SK-N-SH (cell line): ENCODE measurements around the gene JMJD1C. TPM values are rescaled to one million over a fixed set of nuclear protein-coding genes. Genes with fewer than 3 reads are reported as not detected.

Experiments used
- CHD2 ChIP-seq: fragments of 150-350 bp; IDR thresholded peaks from 2 replicates; pipeline ENCODE4 v1.6.1; 2018; ENCODE audit warnings: low read length; ENCODE audit not compliant: partially characterized antibody
- EP300 ChIP-seq, 2 experiments: IDR thresholded peaks; 2 replicates each; pipeline versions ENCODE4 v1.4.0 to v1.6.1; 2012; ENCODE audit warnings: borderline replicate concordance in 1 of 2, low read depth in 1 of 2, low read length in 1 of 2
- EZH2phosphoT487 ChIP-seq: fragments of 200-600 bp; sonication (generic); IDR thresholded peaks from 2 replicates; pipeline ENCODE4 v1.6.1; 2017; ENCODE audit warnings: low read depth, mixed run types, mild to moderate bottlenecking, antibody characterized with exemption, moderate library complexity, borderline replicate concordance
- FOSL2 ChIP-seq: IDR thresholded peaks from 2 replicates; pipeline ENCODE4 v1.4.0; 2012; ENCODE audit warnings: low read depth, mild to moderate bottlenecking, moderate library complexity, borderline replicate concordance
- GATA2 ChIP-seq: sonication (generic); formaldehyde crosslinking; IDR thresholded peaks from 2 replicates; pipeline ENCODE4 v1.5.0; 2020; ENCODE audit warnings: mild to moderate bottlenecking, missing genetic modification reagents
- MEF2A ChIP-seq: IDR thresholded peaks from 2 replicates; pipeline ENCODE4 v1.4.0; 2012; ENCODE audit warnings: low read depth, borderline replicate concordance
- NFIC ChIP-seq: IDR thresholded peaks from 2 replicates; pipeline ENCODE4 v1.4.0; 2012; ENCODE audit warnings: borderline replicate concordance
- NRF1 ChIP-seq: IDR thresholded peaks from 2 replicates; pipeline ENCODE4 v1.6.1; 2012; ENCODE audit warnings: low read depth, mild to moderate bottlenecking, low read length
- POLR2AphosphoS5 ChIP-seq: IDR thresholded peaks from 2 replicates; pipeline ENCODE4 v1.6.1; 2012; ENCODE audit warnings: low read depth, low read length
- RAD21 ChIP-seq: IDR thresholded peaks from 2 replicates; pipeline ENCODE4 v1.6.1; 2012; ENCODE audit warnings: mild to moderate bottlenecking, low read length
- REST ChIP-seq: IDR thresholded peaks from 2 replicates; pipeline ENCODE4 v1.6.1; 2012; ENCODE audit warnings: mild to moderate bottlenecking, low read depth, low read length, moderate library complexity
- TAF1 ChIP-seq: IDR thresholded peaks from 2 replicates; pipeline ENCODE4 v1.6.1; 2012; ENCODE audit warnings: low read depth, mild to moderate bottlenecking, low read length, moderate library complexity, borderline replicate concordance
- TCF12 ChIP-seq: IDR thresholded peaks from 2 replicates; pipeline ENCODE4 v1.4.0; 2012
- TEAD4 ChIP-seq: IDR thresholded peaks from 2 replicates; pipeline ENCODE4 v1.4.0; 2012; ENCODE audit warnings: mild to moderate bottlenecking, borderline replicate concordance; ENCODE audit not compliant: insufficient read depth
- polyA plus RNA-seq, 3 experiments: library from polyadenylated mRNA; depleted of rRNA; stranded (reverse); fragments of >200 nt; gene quantifications; 2 replicates each; pipeline ENCODE4 v1.2.3, GENCODE V29; 2012
- TF ChIP-seq, protein P1 (sequence below): IDR thresholded peaks from 2 replicates; pipeline ENCODE4 v1.4.0; 2012; ENCODE audit warnings: low read depth, borderline replicate concordance
- TF ChIP-seq, protein P2 (sequence below): fragments of 150-350 bp; IDR thresholded peaks from 2 replicates; pipeline ENCODE4 v1.6.1; 2017; ENCODE audit warnings: antibody characterized with exemption, low read length, low read depth, borderline replicate concordance
- TF ChIP-seq, protein P3 (sequence below): IDR thresholded peaks from 2 replicates; pipeline ENCODE4 v1.4.0; 2012; ENCODE audit warnings: low read depth, borderline replicate concordance

Gene JMJD1C
- polyA plus RNA-seq, 1 of the 3 experiments (the other 2 are of a cell fraction): 11.7 TPM

- TF ChIP-seq REST: 0 out of 2 replicates have a peak, but pooled peaks have one; percentile 37
- peak; percentile 57 for TF ChIP-seq NRF1
- TF ChIP-seq, protein P1, sequence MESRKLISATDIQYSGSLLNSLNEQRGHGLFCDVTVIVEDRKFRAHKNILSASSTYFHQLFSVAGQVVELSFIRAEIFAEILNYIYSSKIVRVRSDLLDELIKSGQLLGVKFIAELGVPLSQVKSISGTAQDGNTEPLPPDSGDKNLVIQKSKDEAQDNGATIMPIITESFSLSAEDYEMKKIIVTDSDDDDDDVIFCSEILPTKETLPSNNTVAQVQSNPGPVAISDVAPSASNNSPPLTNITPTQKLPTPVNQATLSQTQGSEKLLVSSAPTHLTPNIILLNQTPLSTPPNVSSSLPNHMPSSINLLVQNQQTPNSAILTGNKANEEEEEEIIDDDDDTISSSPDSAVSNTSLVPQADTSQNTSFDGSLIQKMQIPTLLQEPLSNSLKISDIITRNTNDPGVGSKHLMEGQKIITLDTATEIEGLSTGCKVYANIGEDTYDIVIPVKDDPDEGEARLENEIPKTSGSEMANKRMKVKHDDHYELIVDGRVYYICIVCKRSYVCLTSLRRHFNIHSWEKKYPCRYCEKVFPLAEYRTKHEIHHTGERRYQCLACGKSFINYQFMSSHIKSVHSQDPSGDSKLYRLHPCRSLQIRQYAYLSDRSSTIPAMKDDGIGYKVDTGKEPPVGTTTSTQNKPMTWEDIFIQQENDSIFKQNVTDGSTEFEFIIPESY: peak; percentile 98
- TF ChIP-seq, protein P2, sequence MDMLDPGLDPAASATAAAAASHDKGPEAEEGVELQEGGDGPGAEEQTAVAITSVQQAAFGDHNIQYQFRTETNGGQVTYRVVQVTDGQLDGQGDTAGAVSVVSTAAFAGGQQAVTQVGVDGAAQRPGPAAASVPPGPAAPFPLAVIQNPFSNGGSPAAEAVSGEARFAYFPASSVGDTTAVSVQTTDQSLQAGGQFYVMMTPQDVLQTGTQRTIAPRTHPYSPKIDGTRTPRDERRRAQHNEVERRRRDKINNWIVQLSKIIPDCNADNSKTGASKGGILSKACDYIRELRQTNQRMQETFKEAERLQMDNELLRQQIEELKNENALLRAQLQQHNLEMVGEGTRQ: peak; percentile 84
- peak; percentile 60 for TF ChIP-seq TAF1
- no peak for TF ChIP-seq EP300 (IDR thresholded peaks at IDR 0.05; ENCODE audit: borderline replicate concordance in 1 of 2, low read depth in 1 of 2, low read length in 1 of 2)
- no peak for TF ChIP-seq GATA2 (CRISPR knock-in tag)
- TF ChIP-seq RAD21: no peak
- TF ChIP-seq CHD2: peak; percentile 100
- TF ChIP-seq, protein P3, sequence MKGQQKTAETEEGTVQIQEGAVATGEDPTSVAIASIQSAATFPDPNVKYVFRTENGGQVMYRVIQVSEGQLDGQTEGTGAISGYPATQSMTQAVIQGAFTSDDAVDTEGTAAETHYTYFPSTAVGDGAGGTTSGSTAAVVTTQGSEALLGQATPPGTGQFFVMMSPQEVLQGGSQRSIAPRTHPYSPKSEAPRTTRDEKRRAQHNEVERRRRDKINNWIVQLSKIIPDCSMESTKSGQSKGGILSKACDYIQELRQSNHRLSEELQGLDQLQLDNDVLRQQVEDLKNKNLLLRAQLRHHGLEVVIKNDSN: peak; percentile 94
- peak; percentile 94 for TF ChIP-seq POLR2AphosphoS5
- TF ChIP-seq TEAD4: no peak
- no peak for TF ChIP-seq MEF2A
- TF ChIP-seq TCF12: no peak
- no peak for TF ChIP-seq FOSL2
- TF ChIP-seq NFIC: no peak
- no peak for TF ChIP-seq EZH2phosphoT487
Observed at GRCh38 chr10:63133056-63133820, 332.5 kb downstream of the JMJD1C start, which contains the start of gene NRBF2 (continued).
